Natural killer cell (primary cell): ENCODE measurements around the gene EYS. TPM values are rescaled to one million over a fixed set of nuclear protein-coding genes. Genes with fewer than 3 reads are reported as not detected.
"Not testable (repeated sequence)": the region's sequence is repeated elsewhere in the genome, so short reads cannot be mapped to it uniquely, and the experiment has no call there.

Source experiments
- ATAC-seq, 3 donors: fragments of 150-1000 bp in 2 of 3; fragments of 200-7000 bp in 1 of 3; cut with Tn5 transposase; 1 replicate in 1 of 3; 2 replicates in 2 of 3; pipeline ENCODE4 v1.10.0; 2021; ENCODE audit warnings: mild to moderate bottlenecking in 2 of 3, moderate library complexity in 2 of 3
- DNase-seq, 2 donors: peaks; one replicate each; pipeline versions ENCODE4 v3.0.0 to v3.0.0-alpha.2; 2013 to 2021; ENCODE audit warnings: mixed read lengths in 1 of 2
- H3K27ac ChIP-seq: one replicate; pipeline ENCODE4 v1.5.1; 2013; ENCODE audit warnings: mild to moderate bottlenecking, low read length
- H3K27me3 ChIP-seq: one replicate; pipeline ENCODE4 v1.6.1; 2013; ENCODE audit warnings: low read length; ENCODE audit not compliant: control insufficient read depth, insufficient read depth
- H3K36me3 ChIP-seq: one replicate; pipeline ENCODE4 v1.6.1; 2013; ENCODE audit warnings: low read length; ENCODE audit not compliant: control insufficient read depth, insufficient read depth
- H3K4me1 ChIP-seq: one replicate; pipeline ENCODE4 v1.6.1; 2013; ENCODE audit warnings: low read length; ENCODE audit not compliant: control insufficient read depth, insufficient read depth
- H3K4me3 ChIP-seq: one replicate; pipeline ENCODE4 v1.5.1; 2013; ENCODE audit warnings: low read length
- H3K9me3 ChIP-seq: one replicate; pipeline ENCODE4 v1.6.1; 2013; ENCODE audit warnings: low read length; ENCODE audit not compliant: control insufficient read depth, insufficient read depth
- H3K27ac Mint-ChIP-seq, 2 donors: one replicate each; pipeline ENCODE4 v1.8.0; 2022; ENCODE audit warnings: mild to moderate bottlenecking in 2 of 2, mixed read lengths in 2 of 2, moderate library complexity in 1 of 2
- H3K27me3 Mint-ChIP-seq, 2 donors: one replicate each; pipeline ENCODE4 v1.8.0; 2022; ENCODE audit warnings: low read depth in 2 of 2, mixed read lengths in 2 of 2
- H3K36me3 Mint-ChIP-seq: one replicate; pipeline ENCODE4 v1.8.0; 2022; ENCODE audit warnings: mixed read lengths
- H3K4me1 Mint-ChIP-seq, 2 donors: one replicate each; pipeline ENCODE4 v1.8.0; 2022; ENCODE audit warnings: mixed read lengths in 2 of 2
- H3K4me3 Mint-ChIP-seq: one replicate; pipeline ENCODE4 v1.8.0; 2022; ENCODE audit warnings: mild to moderate bottlenecking, moderate library complexity, mixed read lengths
- H3K9me3 Mint-ChIP-seq, 2 donors: one replicate each; pipeline ENCODE4 v1.8.0; 2022; ENCODE audit warnings: mixed read lengths in 2 of 2
- WGBS: methylation state at CpG from one replicate; pipeline ENCODE4 v1.1.7; 2013; ENCODE audit warnings: missing lambda C conversion rate; ENCODE audit not compliant: insufficient coverage; 5-methylcytosine and 5-hydroxymethylcytosine counted together
- intact Hi-C: fragments of 100-400 bp; cut with micrococcal nuclease; formaldehyde crosslinking; loops from one replicate; pipeline ENCODE4 v1.14.2; 2022
- total RNA-seq, 4 donors: library from RNA; stranded (reverse); fragments of 120-200 nt in 1 of 4; gene quantifications; one replicate each; pipeline versions ENCODE4 v1.2.3 to v1.2.4, GENCODE V29; 2013 to 2022
- TF ChIP-seq, protein P1 (sequence below): fragments of 200-600 bp; IDR thresholded peaks from one replicate; pipeline ENCODE4 v1.8.0; 2022; ENCODE audit warnings: antibody characterized with exemption

Gene EYS
- total RNA-seq, 3 donors from 2014 or later (not counting 1 experiment from before 2014, with no cell fraction given): 0.55 TPM; not detected in 2

DNA sequence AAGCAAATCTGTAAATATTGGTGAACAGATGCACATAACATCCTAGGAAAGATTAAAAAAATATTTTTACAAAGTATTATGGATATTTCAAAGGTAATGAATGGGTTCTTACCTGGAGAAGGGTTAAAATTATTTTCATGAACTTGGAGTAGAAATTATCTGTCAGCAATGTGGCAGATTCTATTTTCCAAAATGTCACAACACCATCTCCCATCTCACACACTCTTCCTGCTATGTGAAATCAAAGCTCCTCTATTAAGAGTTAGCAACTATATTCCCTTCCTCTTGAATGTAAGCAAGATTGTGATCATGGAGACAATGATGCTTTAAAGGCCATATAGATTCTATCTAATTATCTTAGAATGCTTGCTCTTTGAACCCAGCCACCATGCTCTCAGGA lies 304.5 kb downstream of the EYS start:
- H3K27me3 ChIP-seq: no peaks in the 10 kb centered on the region
- H3K9me3 ChIP-seq: no peaks in the 10 kb centered on the region
- no peak overlapping the region for H3K27ac Mint-ChIP-seq
- no peaks in the 10 kb centered on the region for H3K27me3 Mint-ChIP-seq
- peaks cover 7% of the 10 kb centered on the region for H3K36me3 Mint-ChIP-seq
- intact Hi-C loops: no loop called here
- no peak overlapping the region for H3K4me3 Mint-ChIP-seq
- H3K36me3 ChIP-seq: no peaks in the 10 kb centered on the region
- H3K4me1 ChIP-seq: no peaks in the 10 kb centered on the region
- no peak for ATAC-seq
- peaks cover 7 to 15% of the 10 kb centered on the region in 2 donors for H3K9me3 Mint-ChIP-seq
- H3K4me3 ChIP-seq: no peak overlapping the region
- DNase-seq: no peak
- TF ChIP-seq, protein P1, sequence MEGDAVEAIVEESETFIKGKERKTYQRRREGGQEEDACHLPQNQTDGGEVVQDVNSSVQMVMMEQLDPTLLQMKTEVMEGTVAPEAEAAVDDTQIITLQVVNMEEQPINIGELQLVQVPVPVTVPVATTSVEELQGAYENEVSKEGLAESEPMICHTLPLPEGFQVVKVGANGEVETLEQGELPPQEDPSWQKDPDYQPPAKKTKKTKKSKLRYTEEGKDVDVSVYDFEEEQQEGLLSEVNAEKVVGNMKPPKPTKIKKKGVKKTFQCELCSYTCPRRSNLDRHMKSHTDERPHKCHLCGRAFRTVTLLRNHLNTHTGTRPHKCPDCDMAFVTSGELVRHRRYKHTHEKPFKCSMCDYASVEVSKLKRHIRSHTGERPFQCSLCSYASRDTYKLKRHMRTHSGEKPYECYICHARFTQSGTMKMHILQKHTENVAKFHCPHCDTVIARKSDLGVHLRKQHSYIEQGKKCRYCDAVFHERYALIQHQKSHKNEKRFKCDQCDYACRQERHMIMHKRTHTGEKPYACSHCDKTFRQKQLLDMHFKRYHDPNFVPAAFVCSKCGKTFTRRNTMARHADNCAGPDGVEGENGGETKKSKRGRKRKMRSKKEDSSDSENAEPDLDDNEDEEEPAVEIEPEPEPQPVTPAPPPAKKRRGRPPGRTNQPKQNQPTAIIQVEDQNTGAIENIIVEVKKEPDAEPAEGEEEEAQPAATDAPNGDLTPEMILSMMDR: no peak
- H3K4me1 Mint-ChIP-seq: no peaks in the 10 kb centered on the region
- H3K27ac ChIP-seq: no peak overlapping the region

DNA sequence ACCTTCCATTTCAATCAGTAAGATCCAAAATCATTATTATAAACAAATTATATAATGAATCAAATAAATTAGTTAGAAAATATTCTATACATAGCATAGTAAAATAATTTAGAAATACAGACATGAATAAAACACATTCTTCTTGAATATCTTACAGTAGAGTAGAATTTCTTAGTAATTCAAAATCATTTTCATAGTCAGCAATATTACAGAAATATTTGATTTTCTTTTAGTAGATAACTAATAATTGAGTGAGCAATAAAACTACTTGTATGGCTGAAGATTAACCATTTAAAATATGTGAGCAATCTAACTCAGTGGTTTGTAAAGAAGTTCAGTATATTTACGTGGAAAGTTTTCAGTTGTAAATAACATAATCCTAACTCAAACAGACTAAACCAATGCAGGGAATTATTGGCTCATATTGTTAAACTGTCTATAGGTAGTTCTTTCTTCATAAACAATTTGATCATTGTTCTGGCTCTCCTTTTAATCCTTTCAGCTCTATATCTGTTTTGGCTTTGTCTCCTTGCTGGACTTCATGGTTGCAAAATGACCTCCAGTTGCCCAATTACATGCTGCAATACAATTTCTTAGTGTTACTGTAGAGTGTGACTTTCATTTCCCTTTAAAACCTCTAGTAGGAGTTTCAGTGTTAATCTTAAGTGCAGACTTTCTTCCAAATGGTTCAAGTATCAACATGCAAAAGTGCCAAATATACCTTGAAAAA lies 307.5 kb downstream of the EYS start:
- TF ChIP-seq, protein P1: no peak
- H3K4me3 ChIP-seq: no peak overlapping the region

DNA sequence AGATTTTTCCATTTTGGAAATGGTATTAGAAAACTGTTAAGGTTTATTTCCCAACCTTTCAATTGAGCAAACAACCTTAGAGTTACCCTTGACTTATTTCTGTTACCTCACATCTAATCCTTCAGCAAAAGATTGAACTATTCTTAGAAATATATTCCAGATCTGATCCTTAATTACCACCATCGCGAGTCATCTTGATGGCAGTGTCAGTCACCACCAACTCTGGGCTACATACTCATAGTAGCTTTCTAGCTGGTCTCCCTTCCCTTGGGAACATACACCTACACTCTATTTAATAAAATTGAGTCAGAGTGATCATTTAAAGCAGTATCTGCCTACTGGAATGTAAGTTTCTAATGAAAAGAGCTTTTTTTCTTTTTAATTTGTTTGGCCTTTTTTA lies 308.2 kb downstream of the EYS start:
- ATAC-seq: no peak
- intact Hi-C loops: no loop called here
- 94% methylated on average over 2 of the region's 2 CpGs for WGBS
- no peaks in the 10 kb centered on the region for H3K27me3 Mint-ChIP-seq
- peaks cover 17 to 28% of the 10 kb centered on the region in 2 donors for H3K9me3 Mint-ChIP-seq
- H3K27me3 ChIP-seq: no peaks in the 10 kb centered on the region
- H3K4me3 ChIP-seq: no peak overlapping the region
- H3K4me3 Mint-ChIP-seq: no peak overlapping the region
- TF ChIP-seq, protein P1: no peak
- no peaks in the 10 kb centered on the region for H3K4me1 Mint-ChIP-seq
- H3K4me1 ChIP-seq: no peaks in the 10 kb centered on the region
- no peak overlapping the region for H3K27ac ChIP-seq
- DNase-seq: no peak
- no peak overlapping the region for H3K27ac Mint-ChIP-seq
- H3K36me3 ChIP-seq: no peaks in the 10 kb centered on the region
- H3K9me3 ChIP-seq: no peaks in the 10 kb centered on the region
- H3K36me3 Mint-ChIP-seq: peaks cover 7% of the 10 kb centered on the region

More for the DNA sequence above, 307.5 kb downstream of the EYS start:
- Histone ChIP-seq H3K36me3 (no peaks in the 10 kb centered on the region), H3K27me3 (no peaks in the 10 kb centered on the region), H3K27ac (no peak overlapping the region), H3K4me1 (no peaks in the 10 kb centered on the region), H3K9me3 (no peaks in the 10 kb centered on the region)
- no CpG with 5 or more reads among the region's 1 CpG for WGBS
- intact Hi-C loops: no loop called here
- peaks cover 7% of the 10 kb centered on the region for H3K36me3 Mint-ChIP-seq
- H3K27ac Mint-ChIP-seq: no peak overlapping the region
- peaks cover 18 to 30% of the 10 kb centered on the region in 2 donors for H3K9me3 Mint-ChIP-seq
- H3K4me1 Mint-ChIP-seq: no peaks in the 10 kb centered on the region
- DNase-seq (no peak), ATAC-seq (no peak)
- no peaks in the 10 kb centered on the region for H3K27me3 Mint-ChIP-seq
- H3K4me3 Mint-ChIP-seq: no peak overlapping the region

DNA sequence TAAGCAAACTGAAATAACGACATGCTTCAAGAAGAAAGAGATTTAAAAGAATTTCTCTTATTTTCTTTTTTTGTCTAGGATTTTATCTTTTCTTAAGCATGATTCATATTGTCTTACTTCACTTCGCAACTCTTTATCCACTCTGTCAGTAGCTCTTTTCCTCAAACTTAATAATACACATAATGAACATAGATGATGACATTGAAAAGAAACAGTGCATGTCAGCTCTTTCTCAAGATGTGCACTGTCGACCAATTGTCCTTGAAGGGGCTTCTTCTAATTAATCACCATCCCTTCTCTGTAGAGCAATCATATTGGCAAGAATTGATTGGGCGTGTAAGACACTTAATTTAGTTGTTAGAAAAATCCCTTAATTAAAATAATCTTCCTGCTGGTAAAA lies 356.5 kb downstream of the EYS start:
- H3K27ac ChIP-seq: no peak overlapping the region
- Mint-ChIP-seq H3K9me3 (peaks cover 11 to 23% of the 10 kb centered on the region in 2 donors), H3K4me3 (no peak overlapping the region), H3K4me1 (no peaks in the 10 kb centered on the region), H3K27me3 (no peaks in the 10 kb centered on the region), H3K36me3 (no peaks in the 10 kb centered on the region), H3K27ac (no peak overlapping the region)
- ATAC-seq (no peak), DNase-seq (no peak)
- WGBS: 77% methylated on average over 2 of the region's 4 CpGs
- no peaks in the 10 kb centered on the region for H3K27me3 ChIP-seq
- no peaks in the 10 kb centered on the region for H3K4me1 ChIP-seq
- intact Hi-C loops: no loop called here
- no peaks in the 10 kb centered on the region for H3K36me3 ChIP-seq
- H3K9me3 ChIP-seq: no peaks in the 10 kb centered on the region
- no peak overlapping the region for H3K4me3 ChIP-seq
- TF ChIP-seq, protein P1: no peak

DNA sequence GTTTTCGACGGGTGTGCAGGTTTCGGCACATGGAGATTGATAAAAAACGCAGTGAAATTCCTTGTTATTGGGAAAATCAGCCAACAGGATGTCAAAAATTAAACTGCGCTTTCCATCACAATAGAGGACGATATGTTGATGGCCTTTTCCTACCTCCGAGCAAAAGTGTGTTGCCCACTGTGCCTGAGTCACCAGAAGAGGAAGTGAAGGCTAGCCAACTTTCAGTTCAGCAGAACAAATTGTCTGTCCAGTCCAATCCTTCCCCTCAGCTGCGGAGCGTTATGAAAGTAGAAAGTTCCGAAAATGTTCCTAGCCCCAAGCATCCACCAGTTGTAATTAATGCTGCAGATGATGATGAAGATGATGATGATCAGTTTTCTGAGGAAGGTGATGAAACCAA lies 404.4 kb downstream of the EYS start:
- H3K9me3 Mint-ChIP-seq, H3K4me3 ChIP-seq, DNase-seq, H3K27me3 ChIP-seq, H3K36me3 Mint-ChIP-seq, ATAC-seq, H3K4me1 Mint-ChIP-seq, intact Hi-C loops, H3K27ac ChIP-seq, H3K9me3 ChIP-seq, H3K4me1 ChIP-seq, H3K4me3 Mint-ChIP-seq, H3K27me3 Mint-ChIP-seq, H3K27ac Mint-ChIP-seq, H3K36me3 ChIP-seq: not testable (repeated sequence)
- no CpG with 5 or more reads among the region's 10 CpGs for WGBS
